ENCODE measurements around the gene MORF4L1.

DNA sequence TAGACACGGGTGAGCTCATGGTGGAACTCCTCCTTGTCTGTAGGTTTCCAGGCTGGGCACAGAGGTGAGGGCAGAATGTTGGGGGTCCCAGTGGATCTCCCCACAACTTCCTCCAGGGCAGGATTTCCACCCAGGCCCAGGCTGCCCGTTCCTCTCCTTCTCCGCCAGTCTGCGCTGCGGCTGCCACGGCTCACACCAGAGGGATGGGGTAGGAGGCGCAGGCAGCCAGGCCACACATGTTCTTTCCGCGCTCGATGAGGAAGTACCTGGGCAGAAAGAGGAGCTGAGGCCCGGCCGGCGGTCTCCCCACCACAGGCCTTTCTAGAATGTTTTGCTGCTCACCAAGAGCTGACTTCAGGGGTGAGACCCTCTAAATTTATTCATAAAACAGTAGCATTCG lies 49.2 kb downstream of the MORF4L1 start:
- TF ChIP-seq POLR2AphosphoS5 (IDR thresholded peaks at IDR 0.05) (no peak), POLR2A (IDR thresholded peaks at IDR 0.05) (no peak), EP300 (IDR thresholded peaks at IDR 0.05; ENCODE audit: low read depth) (no peak)
- TF ChIP-seq, protein P1, sequence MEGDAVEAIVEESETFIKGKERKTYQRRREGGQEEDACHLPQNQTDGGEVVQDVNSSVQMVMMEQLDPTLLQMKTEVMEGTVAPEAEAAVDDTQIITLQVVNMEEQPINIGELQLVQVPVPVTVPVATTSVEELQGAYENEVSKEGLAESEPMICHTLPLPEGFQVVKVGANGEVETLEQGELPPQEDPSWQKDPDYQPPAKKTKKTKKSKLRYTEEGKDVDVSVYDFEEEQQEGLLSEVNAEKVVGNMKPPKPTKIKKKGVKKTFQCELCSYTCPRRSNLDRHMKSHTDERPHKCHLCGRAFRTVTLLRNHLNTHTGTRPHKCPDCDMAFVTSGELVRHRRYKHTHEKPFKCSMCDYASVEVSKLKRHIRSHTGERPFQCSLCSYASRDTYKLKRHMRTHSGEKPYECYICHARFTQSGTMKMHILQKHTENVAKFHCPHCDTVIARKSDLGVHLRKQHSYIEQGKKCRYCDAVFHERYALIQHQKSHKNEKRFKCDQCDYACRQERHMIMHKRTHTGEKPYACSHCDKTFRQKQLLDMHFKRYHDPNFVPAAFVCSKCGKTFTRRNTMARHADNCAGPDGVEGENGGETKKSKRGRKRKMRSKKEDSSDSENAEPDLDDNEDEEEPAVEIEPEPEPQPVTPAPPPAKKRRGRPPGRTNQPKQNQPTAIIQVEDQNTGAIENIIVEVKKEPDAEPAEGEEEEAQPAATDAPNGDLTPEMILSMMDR (IDR thresholded peaks at IDR 0.05): no peak
